Hematopoietic multipotent progenitor cell (in vitro differentiated cells): Measurements from ENCODE around the gene VEGFC. TPM values are rescaled to one million over a fixed set of nuclear protein-coding genes. Genes with fewer than 3 reads are reported as not detected.

Experiments
- DNase-seq, 3 donors: peaks; one replicate each; pipeline ENCODE4 v3.0.0-alpha.2; 2011 to 2015; ENCODE audit warnings: low read depth in 2 of 3, low spot score in 2 of 3
- total RNA-seq: library from RNA; depleted of rRNA; stranded (reverse); fragments of >200 nt; gene quantifications from one replicate; pipeline ENCODE4 v1.2.3, GENCODE V29; 2012

The VEGFC gene
- total RNA-seq, 1 donor: not detected

DNA sequence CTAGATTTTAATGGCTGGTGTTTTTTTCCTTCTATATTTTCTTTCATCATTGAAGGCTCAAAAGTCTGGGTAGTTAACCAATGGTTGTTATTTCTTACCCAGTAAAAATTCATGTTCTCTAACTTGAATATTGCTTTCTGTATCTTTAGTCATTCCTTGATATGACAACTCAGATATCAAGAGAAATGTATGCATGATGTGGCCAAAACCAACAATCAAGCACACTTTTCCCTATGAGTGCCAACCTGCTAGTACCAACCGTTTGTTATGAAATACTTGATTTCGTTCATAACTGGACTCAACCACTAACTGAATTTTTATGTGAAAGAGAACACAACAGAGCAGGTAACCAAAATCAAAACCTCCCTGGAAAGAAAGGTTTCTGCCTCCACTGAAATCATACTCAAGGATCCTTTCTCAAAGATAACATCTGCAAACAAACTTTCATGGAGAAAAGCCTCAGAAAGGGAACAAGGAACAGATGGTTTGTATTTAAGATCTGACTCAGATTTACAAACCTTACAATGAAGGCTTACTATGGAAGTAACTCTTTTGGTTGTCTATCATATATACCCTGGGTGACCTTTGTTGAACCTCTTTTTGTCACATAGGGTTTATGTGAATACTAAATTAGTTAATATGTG lies 8.3 kb upstream of the VEGFC start:
- no peak for DNase-seq

DNA sequence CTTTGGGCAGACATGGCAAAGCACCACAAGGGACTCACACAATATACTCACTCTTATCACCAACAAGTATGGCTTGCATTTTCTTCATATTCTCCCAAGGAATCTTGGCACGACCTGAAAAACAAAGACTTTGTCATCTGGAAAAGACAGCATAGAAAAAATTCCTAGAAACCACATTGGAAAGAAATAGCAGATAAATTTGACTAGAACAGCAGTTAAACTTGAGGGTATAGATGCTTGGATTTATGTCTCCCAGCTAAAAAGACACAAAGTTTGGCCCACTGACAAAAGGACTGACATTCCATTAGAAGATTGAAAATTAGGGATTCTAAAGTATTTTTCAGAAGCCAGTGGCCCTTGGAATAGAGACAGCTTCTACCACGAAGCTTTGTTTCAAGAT lies 6.9 kb upstream of the VEGFC start:
- DNase-seq: no peak

DNA sequence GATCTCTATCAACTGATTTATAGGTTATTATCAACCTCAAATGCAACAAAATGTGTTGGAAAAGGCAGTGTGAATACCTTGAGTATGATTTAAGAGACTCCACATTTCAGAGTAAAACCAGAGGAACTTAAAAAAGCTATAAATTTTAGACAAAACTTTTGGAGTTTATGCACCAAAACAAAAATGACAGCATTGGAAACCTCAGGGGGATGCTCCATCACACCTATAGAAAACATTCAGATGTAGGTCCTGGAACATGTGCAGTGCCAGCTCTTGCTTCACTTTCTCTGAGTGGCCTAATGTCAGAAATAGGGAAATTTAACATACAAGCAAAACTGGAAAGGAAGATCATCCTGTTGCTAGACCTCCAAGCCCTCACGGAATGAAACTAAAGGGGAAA lies 5.8 kb upstream of the VEGFC start:
- no peak for DNase-seq

DNA sequence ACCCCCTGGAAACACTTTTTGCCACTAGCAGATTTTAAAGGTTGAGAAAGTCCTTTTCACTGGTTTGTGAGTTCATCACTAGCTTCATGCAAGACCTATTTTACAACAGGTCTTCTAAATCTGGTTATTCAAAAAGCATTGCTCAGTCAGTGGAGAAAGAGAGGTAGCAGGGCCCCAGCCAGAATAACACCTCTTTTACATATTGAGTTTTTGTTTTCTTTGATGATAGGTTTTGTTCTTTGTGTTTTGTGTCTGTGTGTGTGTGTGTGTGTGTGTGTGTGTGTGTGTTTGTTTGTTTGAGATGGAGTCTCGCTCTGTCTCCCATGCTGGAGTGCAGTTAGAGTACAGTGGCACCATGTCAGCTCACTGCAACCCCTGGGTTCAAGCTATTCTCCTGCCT lies 2.7 kb upstream of the VEGFC start:
- DNase-seq: no peak

DNA sequence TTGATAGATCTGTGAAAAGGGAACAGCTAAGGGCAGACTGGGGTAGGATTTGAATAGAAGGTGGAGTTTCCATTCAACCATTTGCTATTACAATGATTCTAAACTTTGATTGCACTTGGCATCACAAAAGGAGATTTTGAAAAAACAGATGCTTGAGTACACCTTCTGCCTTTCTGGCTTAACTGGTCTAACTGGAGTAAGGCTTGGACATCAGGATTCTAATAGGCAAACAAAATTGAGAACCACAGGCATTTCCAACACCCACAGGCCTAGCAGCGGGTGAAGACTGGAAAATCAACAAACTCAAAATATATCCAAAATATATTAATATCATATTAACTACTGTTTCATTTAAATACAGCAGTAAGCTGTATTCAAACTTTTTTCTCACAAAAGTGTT lies 1.9 kb upstream of the VEGFC start:
- no peak for DNase-seq

DNA sequence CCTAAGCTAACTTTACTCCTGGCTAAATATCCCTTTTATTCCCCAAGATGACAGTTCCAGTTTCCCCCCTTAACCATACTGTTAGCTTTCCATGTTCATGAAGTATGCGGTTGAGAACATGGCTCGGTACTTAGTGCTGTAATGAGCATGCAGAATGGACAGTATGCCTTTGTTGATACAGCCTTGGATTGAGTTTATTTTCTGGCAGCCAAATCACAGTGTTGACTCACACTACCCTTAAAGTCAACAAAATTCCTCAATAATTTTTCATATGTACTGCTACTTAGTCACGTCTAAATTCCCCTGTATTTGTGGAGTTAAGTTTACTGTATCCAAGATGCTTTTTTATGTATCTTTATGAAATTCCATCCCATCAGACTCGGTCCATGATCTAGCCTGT lies 1.4 kb upstream of the VEGFC start:
- DNase-seq: no peak

DNA sequence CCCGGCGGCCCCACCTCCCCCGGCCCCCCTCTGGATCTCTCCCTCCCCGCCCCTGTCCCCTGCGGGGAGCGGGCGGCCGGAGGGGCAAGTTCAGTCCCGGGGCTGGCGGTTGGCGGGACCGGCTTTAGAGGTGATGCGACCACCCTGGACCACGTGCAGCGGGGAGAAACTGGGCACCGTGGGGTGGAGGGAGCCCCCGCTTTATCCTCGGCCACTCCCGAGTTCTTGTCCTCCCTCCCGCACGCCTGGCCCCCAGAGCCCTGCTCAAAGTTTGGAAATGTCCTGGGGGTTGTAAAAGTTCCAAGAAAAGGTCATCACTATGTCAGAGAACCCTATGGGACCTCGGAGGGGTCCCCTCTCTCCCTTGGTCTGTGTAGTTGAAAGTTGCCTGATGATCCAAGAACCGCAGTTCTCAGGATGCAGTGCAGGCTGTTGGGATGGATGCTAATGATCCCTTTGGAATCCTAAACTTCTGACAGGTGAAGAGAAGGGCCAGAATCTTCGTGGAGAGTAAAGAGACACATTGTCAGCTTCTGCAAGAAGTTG lies 411 bp upstream of the VEGFC start:
- no peak for DNase-seq

DNA sequence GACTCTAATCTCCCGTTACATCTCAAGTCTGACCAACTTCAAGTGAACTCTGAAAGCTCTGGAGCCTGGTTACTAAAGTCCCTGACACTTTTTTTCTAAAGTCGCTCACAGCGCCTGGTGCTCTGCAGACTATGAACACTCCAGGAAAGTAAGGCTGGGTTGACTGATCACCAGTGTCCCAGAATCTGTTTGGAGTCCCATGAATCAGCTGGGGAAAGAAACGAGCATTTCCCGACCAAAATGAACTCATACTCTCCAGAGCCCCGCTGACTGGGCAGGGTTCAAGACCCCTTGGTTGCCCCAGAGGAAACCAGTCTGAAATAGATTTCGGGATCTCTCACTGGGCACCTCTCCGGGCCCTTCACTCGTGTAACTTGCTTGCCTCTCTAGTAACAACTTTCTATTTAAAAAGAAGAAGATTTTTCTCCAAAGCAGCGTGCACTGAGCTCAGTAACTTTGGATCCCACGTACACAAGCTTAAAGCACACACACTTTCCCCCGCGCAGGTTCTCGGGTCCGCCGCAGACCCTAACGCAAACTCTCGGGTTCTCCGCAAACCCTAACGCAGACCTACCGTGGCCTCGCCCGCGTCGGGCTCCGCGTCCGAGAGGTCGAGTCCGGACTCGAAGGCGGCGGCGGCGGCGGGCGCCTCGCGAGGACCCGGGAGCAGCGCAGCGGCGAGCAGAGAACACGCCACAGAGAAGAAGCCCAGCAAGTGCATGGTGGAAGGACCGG lies 964 bp downstream of the VEGFC start:
- DNase-seq: peak in 1 of 3 donors; percentile 18

DNA sequence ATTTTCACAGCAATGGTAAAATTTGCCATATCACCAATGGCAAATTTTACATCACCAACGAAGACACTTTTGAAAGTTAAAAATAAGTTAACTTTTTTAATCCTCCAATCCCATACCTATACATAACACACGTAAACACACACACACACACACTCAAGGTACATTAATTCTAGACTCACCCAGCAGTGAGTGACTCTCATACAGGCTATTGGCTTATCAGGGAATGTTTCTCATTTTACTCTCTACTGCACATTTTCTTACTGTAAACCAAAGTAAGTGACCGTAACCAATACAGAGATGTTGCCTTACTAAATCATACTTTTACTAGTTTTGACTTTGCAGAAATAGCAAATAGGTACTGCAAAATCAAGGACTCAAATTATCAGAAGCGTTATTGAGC lies 2.3 kb downstream of the VEGFC start:
- DNase-seq: no peak

DNA sequence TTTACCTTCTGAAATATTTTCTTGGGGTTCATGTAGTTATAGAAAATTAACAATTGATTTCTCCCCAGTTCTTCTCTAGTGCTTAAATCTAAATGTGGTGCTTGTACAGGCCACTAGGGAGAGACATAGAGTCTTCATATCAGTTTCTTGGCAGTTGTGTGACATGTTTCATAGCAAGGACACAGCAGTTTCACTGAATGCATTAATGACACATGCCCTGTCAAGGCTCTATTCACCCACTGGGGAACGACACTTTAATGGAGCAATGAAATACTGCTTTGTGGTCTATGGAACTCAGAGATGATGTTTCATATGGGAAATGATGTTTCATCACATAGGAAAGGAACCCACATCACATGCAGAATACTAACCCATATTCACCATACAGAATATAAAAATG lies 2.8 kb downstream of the VEGFC start:
- peak in 2 of 3 donors; percentile 74 to 82 for DNase-seq

DNA sequence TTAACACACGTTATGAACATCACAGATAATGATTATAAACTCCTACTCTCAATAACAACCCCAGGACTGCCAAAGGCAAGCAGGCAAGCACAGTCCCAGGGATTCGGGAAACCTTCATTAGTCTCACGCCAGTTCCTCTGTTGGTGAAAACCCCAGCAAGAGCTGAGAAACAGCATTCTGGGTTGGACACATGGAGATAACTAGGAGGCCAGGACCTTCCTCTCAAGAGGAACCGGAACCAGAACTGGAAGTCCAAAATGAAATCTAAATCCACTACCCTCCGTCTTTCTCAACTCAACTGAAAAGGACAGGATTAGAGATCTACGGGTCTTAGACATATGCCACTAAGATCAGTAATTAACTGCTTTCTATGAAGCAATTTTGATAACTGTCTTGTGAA lies 3.8 kb downstream of the VEGFC start:
- DNase-seq: no peak

DNA sequence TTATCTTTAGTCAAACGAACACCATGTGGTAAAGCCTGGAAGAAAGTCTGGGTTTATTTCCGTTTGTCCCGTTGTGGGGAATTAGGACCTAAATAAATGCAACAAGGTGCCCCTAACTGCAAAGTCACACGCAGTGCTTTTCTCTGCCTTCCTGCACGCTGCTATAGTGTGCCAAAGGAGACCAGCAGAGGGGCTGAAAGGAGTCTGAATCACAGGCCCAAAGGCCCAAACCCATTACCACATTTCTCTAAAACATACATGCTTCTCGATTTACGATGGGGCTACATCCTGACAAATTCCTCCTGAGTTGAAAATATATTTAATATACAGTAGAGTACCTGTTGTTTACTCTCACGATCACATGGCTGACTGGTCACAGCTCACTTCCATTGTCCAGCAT lies 4.5 kb downstream of the VEGFC start:
- no peak for DNase-seq

DNA sequence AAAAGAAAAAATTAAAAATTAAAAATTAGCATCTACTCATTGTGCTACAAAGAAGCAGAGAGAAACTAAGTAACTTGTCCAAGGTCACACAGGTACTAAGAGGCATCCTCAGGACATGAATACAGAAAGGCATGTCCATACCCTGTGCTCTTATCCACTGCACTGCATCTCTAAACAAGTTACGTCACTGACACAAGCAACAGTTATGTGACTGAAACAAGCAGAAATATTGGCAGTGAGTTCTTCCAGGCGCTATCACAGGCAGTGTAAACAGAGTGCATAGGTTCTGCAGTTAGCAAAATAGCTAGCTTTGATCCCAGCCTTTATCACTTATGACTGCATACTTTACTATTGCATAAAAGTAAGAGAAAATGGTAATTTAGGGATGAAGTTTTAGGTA lies 7.9 kb downstream of the VEGFC start:
- DNase-seq: no peak

DNA sequence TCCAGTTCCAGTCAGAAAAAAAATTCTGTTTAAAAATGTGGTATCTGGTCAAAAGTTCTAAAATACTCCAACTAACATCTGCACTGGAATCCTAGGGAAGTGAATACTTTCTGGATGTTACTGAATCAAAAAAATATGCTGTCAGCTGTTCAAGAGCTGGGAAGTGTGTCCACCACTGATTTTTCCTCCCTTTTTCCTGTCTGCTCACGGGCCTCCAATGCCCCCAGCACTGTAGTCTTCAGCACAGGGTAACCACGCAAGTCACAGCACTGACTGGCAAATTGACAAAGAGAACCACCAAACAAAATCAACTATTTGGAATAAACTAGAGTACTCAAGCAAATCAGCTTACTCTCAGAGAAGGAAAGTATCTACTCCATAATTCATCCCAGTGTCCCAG lies 9.9 kb downstream of the VEGFC start:
- DNase-seq: no peak

DNA sequence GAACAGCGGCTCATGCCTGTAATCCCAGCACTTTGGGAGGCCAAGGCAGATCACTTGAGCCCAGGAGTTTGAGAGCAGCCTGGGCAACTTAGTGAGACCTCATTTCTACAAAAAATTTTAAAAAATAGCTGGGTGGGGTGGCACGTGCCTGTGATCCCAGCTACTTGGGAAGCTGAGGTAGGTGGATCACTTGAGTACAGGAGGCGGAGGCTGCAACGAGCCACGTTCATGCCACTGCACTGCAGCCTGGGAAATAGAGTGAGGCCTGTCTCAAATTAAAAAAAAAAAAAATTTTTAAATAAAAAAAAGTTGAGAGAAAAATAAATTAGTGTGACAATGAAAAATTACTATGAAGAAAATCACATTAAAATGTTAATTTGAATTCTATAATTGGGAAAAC lies 10.5 kb downstream of the VEGFC start:
- DNase-seq: no peak

DNA sequence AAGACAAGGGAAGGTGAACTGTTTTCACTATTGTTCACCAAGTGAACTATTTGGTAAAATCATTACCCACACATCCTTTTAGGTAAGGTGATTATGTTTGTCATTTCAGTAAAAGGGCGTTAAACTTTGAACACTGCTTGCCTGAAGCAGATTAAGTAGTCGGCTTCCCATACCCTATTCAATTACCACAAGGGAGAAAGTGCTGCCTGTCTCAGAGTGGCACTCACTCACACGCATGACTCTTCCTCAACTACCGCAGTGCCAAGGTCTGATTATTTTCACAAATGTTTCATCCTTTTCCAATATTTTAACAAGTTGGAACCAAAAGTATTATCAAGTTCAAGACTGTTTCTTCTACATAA lies 11.0 kb downstream of the VEGFC start:
- no peak for DNase-seq

DNA sequence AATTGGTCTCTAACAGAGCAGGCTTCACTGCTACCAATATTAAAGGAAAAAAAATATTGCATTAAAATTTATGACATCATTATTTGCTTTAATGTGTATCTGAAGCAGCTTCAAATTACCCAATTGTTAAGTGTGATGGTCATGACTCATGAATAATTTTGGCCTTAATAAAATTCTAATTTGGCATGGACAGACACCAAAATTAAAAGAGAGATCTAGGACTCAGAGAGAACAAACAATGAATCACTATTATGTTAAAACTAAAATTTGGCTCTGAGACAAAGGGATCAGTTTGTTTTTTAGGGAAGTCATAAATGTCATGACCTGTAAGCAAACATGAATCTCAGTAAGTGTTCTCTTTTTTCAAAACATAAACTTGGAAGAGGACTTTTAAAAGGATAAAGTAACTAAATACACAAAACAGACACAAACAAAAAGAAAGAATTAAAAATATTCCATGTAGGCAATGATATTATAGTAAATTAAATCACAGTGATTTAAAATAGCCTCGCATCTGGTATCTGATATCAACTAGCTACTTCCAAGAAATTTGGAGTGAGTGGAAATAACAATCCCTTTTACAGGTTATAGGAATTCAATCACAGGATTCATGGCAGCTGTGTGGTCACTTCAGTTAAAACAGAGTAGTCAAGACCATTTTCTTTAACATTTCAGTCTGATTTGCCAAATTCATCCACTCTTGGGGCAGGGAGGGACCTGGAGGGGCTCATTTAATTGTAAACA lies 11.6 kb downstream of the VEGFC start:
- no peak for DNase-seq

DNA sequence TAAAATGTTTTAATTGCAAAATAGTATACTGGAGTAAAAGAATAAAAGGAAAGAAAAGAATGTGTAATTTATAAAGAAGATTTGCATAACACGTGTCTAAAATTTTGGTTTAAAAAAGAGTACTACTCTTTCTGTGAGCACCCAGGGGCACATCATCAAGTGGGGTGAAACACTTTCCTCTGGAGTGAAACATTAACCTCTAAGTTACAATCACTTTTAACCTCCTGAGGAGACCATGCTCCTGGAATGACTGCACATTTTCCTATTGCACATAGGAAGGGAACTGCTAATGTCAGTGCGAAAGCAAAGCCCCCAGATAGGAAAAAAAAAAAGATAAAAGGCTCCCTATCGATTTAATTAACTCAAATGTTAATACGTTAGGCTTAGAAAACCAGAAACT lies 13.3 kb downstream of the VEGFC start:
- no peak for DNase-seq

DNA sequence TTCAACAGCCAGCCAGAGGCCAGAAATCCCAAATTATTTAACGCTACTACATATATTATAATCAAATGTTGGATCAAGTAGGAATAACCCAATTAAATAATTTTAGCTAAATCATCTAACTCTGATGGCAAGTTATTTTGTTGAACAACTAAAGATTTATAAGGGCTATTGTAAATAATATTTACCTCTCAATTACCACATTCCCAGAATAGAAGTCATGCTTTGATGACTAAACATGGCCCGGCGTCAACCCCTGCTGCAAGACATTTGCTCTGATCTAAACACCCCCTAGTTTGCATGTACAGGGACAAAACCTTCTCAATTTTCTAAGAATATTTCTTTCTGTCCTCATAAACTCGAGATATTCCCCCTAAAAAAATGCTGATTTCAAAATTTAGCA lies 14.2 kb downstream of the VEGFC start:
- no peak for DNase-seq

DNA sequence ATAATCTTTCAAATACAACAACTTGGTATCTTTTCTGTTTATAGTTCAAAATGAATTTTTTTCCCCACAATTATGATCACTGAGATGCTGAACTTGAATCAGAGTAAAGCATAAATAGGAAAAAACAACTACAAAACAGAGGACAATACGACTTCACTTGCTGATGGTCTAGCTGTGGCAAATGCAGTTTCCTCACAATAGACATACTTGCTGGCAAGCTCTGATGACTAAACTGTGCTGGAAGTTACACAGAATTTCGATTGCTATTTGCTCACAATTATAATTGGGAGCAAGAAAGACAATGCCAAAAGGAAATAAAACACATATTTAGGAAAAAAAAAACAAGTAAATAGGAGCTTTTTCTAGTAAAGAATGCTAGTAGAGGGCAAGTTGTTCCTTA lies 14.7 kb downstream of the VEGFC start:
- DNase-seq: no peak

DNA sequence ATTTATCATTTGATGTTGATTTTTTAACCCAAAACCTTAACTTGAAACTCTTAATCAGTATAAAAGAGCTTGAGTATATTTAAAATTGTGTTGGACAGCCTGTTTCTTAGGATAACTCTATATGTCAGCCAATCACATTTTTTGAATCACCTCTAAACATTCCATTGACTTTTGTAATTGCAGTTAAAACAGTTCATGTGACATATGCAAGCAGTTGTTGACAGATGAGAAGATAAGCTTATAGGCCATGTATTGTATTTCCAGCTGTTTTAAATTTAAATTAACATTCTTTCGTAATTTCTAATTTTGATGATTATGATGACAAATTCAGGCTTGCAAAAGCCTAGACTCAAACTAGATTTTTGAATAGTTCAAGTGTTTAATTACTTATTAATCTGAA lies 17.4 kb downstream of the VEGFC start:
- DNase-seq: no peak

DNA sequence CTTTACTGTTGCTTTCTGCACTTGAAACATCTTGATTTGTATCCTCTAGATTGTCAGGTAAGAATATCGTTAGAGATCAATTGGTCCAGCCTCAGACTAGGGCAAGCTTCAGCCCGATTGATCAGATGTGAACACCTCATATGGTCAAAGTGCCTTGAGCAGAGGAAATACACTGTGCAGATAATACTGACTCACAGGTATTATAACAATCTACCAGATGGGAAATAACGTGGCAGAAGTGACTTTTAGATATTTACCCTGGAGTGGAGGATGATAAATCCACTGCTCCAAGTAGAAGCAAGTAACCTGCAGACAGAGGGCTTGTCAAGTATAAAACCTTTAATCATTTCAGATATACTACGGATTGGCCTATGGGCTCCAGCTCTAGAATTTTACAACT lies 17.9 kb downstream of the VEGFC start:
- no peak for DNase-seq
